K562 (cell line): ENCODE data around the gene SERPING1. TPM values are rescaled to one million over a fixed set of nuclear protein-coding genes. Genes with fewer than 3 reads are reported as not detected.

Experiments used
- CAMTA2 ChIP-seq: fragments of 250-450 bp; sonication (Bioruptor Pico); conservative IDR thresholded peaks from 2 replicates; pipeline ENCODE4 v1.5.1; 2022
- CHD2 ChIP-seq: IDR thresholded peaks from 2 replicates; pipeline ENCODE4 v1.6.1; 2011; ENCODE audit warnings: low read depth, low read length
- CHD4 ChIP-seq: fragments of 200-600 bp; sonication (generic); IDR thresholded peaks from 3 replicates; pipeline ENCODE4 v1.6.1; 2012; ENCODE audit warnings: low read depth, mild to moderate bottlenecking, mixed read lengths, low read length, inconsistent platforms; ENCODE audit not compliant: insufficient read depth, insufficient replicate concordance, poor library complexity, severe bottlenecking
- CXXC5 ChIP-seq: fragments of 250-450 bp; sonication (Bioruptor Pico); IDR thresholded peaks from 2 replicates; pipeline ENCODE4 v1.8.0; 2022; ENCODE audit warnings: inconsistent platforms, mild to moderate bottlenecking, moderate library complexity
- ETV6 ChIP-seq, 3 experiments: fragments of 150-350 bp in 1 of 3; sonication (generic) in 1 of 3; formaldehyde crosslinking in 1 of 3; IDR thresholded peaks; 2 replicates each; pipeline versions ENCODE4 v1.6.1 to v1.8.0; 2014 to 2022; ENCODE audit warnings: borderline replicate concordance in 2 of 3, low read depth in 2 of 3, antibody characterized with exemption in 1 of 3, low read length in 1 of 3, mild to moderate bottlenecking in 1 of 3, missing genetic modification reagents in 1 of 3
- IRF2 ChIP-seq: sonication (generic); formaldehyde crosslinking; IDR thresholded peaks from 2 replicates; pipeline ENCODE4 v1.8.1; 2022; ENCODE audit warnings: mild to moderate bottlenecking, missing genetic modification reagents
- KDM5B ChIP-seq: fragments of 200-600 bp; sonication (generic); IDR thresholded peaks from 2 replicates; pipeline ENCODE4 v1.6.1; 2012; ENCODE audit warnings: low read depth, mild to moderate bottlenecking, moderate library complexity, low read length, control low read depth, inconsistent platforms; ENCODE audit not compliant: insufficient replicate concordance
- KHSRP ChIP-seq: fragments of 450-650 bp; IDR thresholded peaks from 2 replicates; pipeline ENCODE4 v1.6.1; 2017
- MCM3 ChIP-seq: fragments of 450-650 bp; IDR thresholded peaks from 2 replicates; pipeline ENCODE4 v1.6.1; 2016
- PCBP1 ChIP-seq: fragments of 200-400 bp; formaldehyde crosslinking; IDR thresholded peaks from 2 replicates; pipeline ENCODE4 v1.6.1; 2018; ENCODE audit warnings: mild to moderate bottlenecking, low read depth, low read length; ENCODE audit not compliant: poor library complexity, severe bottlenecking
- PRPF4 ChIP-seq: fragments of 200-400 bp; formaldehyde crosslinking; IDR thresholded peaks from one replicate; pipeline ENCODE4 v1.6.1; 2017; ENCODE audit warnings: low read length, low read depth, mild to moderate bottlenecking; ENCODE audit not compliant: insufficient read depth, poor library complexity, severe bottlenecking
- PTTG1 ChIP-seq: fragments of 450-650 bp; IDR thresholded peaks from 2 replicates; pipeline ENCODE4 v1.6.1; 2016; ENCODE audit warnings: low read depth, mild to moderate bottlenecking, missing genetic modification characterization, missing compliant biosample characterization
- PYGO2 ChIP-seq: fragments of 450-650 bp; IDR thresholded peaks from 2 replicates; pipeline ENCODE4 v1.6.1; 2016; ENCODE audit warnings: mild to moderate bottlenecking, missing genetic modification characterization, moderate library complexity, missing compliant biosample characterization
- SMAD2 ChIP-seq: fragments of 150-350 bp; IDR thresholded peaks from 2 replicates; pipeline ENCODE4 v1.6.1; 2014; ENCODE audit warnings: low read depth, mild to moderate bottlenecking, low read length
- SMAD3 ChIP-seq: fragments of 450-650 bp; formaldehyde crosslinking; conservative IDR thresholded peaks from 2 replicates; pipeline ENCODE4 v1.4.0; 2020; ENCODE audit warnings: mild to moderate bottlenecking
- SNIP1 ChIP-seq: fragments of 450-650 bp; IDR thresholded peaks from 2 replicates; pipeline ENCODE4 v1.7.1; 2017; ENCODE audit warnings: low read depth, mild to moderate bottlenecking
- ZFP36 ChIP-seq: fragments of 150-350 bp; IDR thresholded peaks from 2 replicates; pipeline ENCODE4 v1.6.1; 2018; ENCODE audit warnings: low read length, low read depth; ENCODE audit not compliant: partially characterized antibody
- ZNF143 ChIP-seq: sonication (generic); formaldehyde crosslinking; IDR thresholded peaks from 2 replicates; pipeline ENCODE4 v1.9.0; 2022; ENCODE audit warnings: mild to moderate bottlenecking, missing genetic modification reagents
- ZNF41 ChIP-seq: fragments of 250-450 bp; sonication (Bioruptor Pico); conservative IDR thresholded peaks from 2 replicates; pipeline ENCODE4 v1.4.0; 2020; ENCODE audit warnings: mild to moderate bottlenecking
- ZNF445 ChIP-seq: fragments of 250-450 bp; sonication (Bioruptor Pico); IDR thresholded peaks from 2 replicates; pipeline ENCODE4 v1.4.0; 2020; ENCODE audit warnings: low read depth, mild to moderate bottlenecking, moderate library complexity
- ZNF583 ChIP-seq: fragments of 250-450 bp; sonication (Bioruptor Pico); IDR thresholded peaks from 2 replicates; pipeline ENCODE4 v1.4.0; 2020
- ZNF79 ChIP-seq: fragments of 250-450 bp; sonication (Bioruptor Pico); IDR thresholded peaks from 2 replicates; pipeline ENCODE4 v1.4.0; 2020; ENCODE audit warnings: low read depth, mild to moderate bottlenecking, moderate library complexity
- polyA plus RNA-seq, 8 experiments: library from polyadenylated mRNA; depleted of rRNA in 4 of 8; stranded (reverse) in 5 of 8; unstranded in 3 of 8; fragments of >200 nt; fragmentation: Nextera tagmentation in 2 of 8; fragmentation: Illumina TruSeq in 1 of 8; extraction: Ambion mirVana in 2 of 8; extraction: Trizol in 1 of 8; gene quantifications; 2 replicates each; pipeline versions ENCODE4 v1.2.1 to v1.2.3, GENCODE V29; 2011 to 2014; ENCODE audit warnings: inconsistent platforms in 1 of 8, missing spikeins in 1 of 8
- total RNA-seq, 7 experiments: library from RNA; depleted of rRNA in 6 of 7; stranded (reverse); fragments of >200 nt in 6 of 7; fragmentation: Illumina TruSeq in 2 of 7; extraction: Trizol in 2 of 7; gene quantifications; 2 replicates each; pipeline versions ENCODE4 v1.2.1 to v1.2.3, GENCODE V29; 2011 to 2021; ENCODE audit warnings: low replicate concordance in 1 of 7
- TF ChIP-seq, protein P1 (sequence below): fragments of 250-450 bp; sonication (Bioruptor Pico); IDR thresholded peaks from 2 replicates; pipeline ENCODE4 v1.9.0; 2021; ENCODE audit warnings: mild to moderate bottlenecking, inconsistent platforms
- TF ChIP-seq, protein P2 (sequence below): sonication (generic); formaldehyde crosslinking; IDR thresholded peaks from 2 replicates; pipeline ENCODE4 v1.8.1; 2022; ENCODE audit warnings: missing genetic modification reagents
- TF ChIP-seq, protein P3 (sequence below): fragments of 450-650 bp; formaldehyde crosslinking; IDR thresholded peaks from 2 replicates; pipeline ENCODE4 v1.4.0; 2022; ENCODE audit warnings: mild to moderate bottlenecking, moderate library complexity

The SERPING1 gene
- total and polyA plus RNA-seq, 9 of the 15 experiments (the other 6 are each of a cell fraction or from before 2014, with no cell fraction given): 0.10 to 1.00 (median 0.21) TPM; not detected in 2

DNA sequence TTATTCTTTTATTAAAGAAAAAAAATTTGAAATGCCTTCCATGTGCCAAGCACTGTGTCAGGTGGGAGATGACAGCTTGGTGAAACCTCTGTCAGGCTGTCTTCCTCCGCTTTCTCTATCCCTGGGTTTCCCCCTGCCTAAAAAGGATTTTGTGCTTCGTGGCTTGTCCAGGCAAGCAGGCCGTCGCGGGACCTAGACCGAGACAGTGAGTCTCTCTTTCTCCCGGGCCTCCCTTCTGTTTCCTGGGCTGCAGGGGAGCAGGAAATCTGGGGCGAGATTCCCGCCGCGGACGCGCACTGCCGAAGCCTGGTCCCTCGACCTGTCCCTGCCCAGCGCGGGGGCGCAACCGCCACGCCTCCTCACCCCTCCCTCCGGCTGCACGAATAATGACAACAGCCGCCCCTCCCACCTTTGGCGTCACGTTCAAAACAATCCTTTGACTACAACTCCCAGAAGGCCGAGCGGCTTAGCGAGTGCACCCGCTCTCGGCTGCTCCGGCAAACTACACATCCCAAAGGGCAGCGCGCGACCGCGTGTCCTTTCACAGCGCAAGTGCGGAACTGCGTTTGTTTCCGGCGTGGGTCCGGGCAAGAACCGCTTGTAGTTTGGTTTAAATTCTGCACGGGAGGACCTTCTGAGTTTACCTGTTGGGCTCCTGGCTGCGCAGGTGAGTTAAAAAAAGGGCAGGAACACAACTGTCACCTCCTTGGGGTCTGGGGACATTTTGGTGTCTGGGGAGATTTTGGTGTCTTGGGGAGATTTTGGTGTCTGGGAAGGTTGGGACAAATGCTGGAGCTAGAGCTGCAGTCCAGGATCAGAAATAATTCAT is 59.9 kb downstream of the SERPING1 start, which contains the start of gene CLP1 (continued):
- peak; percentile 87 for TF ChIP-seq KDM5B
- TF ChIP-seq PCBP1: no peak
- TF ChIP-seq PYGO2 (tag): no peak
- TF ChIP-seq SMAD3 (CRISPR knock-in tag): no peak
- TF ChIP-seq CAMTA2 (CRISPR knock-in tag): no peak
- TF ChIP-seq CHD4: no peak
- TF ChIP-seq, protein P1, sequence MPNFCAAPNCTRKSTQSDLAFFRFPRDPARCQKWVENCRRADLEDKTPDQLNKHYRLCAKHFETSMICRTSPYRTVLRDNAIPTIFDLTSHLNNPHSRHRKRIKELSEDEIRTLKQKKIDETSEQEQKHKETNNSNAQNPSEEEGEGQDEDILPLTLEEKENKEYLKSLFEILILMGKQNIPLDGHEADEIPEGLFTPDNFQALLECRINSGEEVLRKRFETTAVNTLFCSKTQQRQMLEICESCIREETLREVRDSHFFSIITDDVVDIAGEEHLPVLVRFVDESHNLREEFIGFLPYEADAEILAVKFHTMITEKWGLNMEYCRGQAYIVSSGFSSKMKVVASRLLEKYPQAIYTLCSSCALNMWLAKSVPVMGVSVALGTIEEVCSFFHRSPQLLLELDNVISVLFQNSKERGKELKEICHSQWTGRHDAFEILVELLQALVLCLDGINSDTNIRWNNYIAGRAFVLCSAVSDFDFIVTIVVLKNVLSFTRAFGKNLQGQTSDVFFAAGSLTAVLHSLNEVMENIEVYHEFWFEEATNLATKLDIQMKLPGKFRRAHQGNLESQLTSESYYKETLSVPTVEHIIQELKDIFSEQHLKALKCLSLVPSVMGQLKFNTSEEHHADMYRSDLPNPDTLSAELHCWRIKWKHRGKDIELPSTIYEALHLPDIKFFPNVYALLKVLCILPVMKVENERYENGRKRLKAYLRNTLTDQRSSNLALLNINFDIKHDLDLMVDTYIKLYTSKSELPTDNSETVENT (CRISPR knock-in tag): no peak
- TF ChIP-seq ZFP36: peak; percentile 5
- TF ChIP-seq, protein P2, sequence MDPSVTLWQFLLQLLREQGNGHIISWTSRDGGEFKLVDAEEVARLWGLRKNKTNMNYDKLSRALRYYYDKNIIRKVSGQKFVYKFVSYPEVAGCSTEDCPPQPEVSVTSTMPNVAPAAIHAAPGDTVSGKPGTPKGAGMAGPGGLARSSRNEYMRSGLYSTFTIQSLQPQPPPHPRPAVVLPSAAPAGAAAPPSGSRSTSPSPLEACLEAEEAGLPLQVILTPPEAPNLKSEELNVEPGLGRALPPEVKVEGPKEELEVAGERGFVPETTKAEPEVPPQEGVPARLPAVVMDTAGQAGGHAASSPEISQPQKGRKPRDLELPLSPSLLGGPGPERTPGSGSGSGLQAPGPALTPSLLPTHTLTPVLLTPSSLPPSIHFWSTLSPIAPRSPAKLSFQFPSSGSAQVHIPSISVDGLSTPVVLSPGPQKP (CRISPR knock-in tag): no peak
- no peak for TF ChIP-seq ZNF41
- TF ChIP-seq PTTG1 (tag): no peak
- TF ChIP-seq IRF2 (CRISPR knock-in tag): no peak
- no peak for TF ChIP-seq SNIP1
- TF ChIP-seq ZNF583: peak; percentile 53; the same call in 1 of the 2 replicates
- peak; percentile 84 for TF ChIP-seq CXXC5 (CRISPR knock-in tag)
- TF ChIP-seq, protein P3, sequence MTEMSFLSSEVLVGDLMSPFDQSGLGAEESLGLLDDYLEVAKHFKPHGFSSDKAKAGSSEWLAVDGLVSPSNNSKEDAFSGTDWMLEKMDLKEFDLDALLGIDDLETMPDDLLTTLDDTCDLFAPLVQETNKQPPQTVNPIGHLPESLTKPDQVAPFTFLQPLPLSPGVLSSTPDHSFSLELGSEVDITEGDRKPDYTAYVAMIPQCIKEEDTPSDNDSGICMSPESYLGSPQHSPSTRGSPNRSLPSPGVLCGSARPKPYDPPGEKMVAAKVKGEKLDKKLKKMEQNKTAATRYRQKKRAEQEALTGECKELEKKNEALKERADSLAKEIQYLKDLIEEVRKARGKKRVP (CRISPR knock-in tag): no peak
- TF ChIP-seq SMAD2: no peak
- peak; percentile 98 for TF ChIP-seq ZNF143 (CRISPR knock-in tag)
- TF ChIP-seq MCM3: no peak
- TF ChIP-seq PRPF4: no peak
- no peak for TF ChIP-seq KHSRP
- TF ChIP-seq ZNF79: no peak
- no peak for TF ChIP-seq ZNF445
- peak; percentile 97 for TF ChIP-seq CHD2
- no peak for TF ChIP-seq ETV6 (IDR thresholded peaks at IDR 0.05; ENCODE audit: borderline replicate concordance in 1 of 2, low read depth in 2 of 2, low read length in 1 of 2)
- TF ChIP-seq ETV6 (CRISPR knock-in tag; IDR thresholded peaks at IDR 0.05; ENCODE audit: borderline replicate concordance): no peak
